SH-SY5Y (cell line): ENCODE data around the gene SLC5A5.

Source experiments
- GATA2 ChIP-seq: IDR thresholded peaks from 2 replicates; pipeline ENCODE4 v1.6.1; 2011; ENCODE audit warnings: mild to moderate bottlenecking, low read depth, low read length
- GATA3 ChIP-seq: IDR thresholded peaks from 2 replicates; pipeline ENCODE4 v1.6.1; 2011; ENCODE audit warnings: low read depth, mild to moderate bottlenecking, low read length, moderate library complexity

The SLC5A5 gene

GRCh38 chr19:17910791-17911360, 39.1 kb downstream of the SLC5A5 start:
- TF ChIP-seq GATA2, result no peak
- TF ChIP-seq GATA3, result no peak

- TF ChIP-seq GATA3, result no peak
- TF ChIP-seq GATA2, result no peak
Observed at GRCh38 chr19:17915940-17916593, 44.3 kb downstream of the SLC5A5 start.

GRCh38 chr19:17920527-17920926, 48.8 kb downstream of the SLC5A5 start:
- TF ChIP-seq GATA2, result no peak
- TF ChIP-seq GATA3, result no peak

GRCh38 chr19:17922138-17922537, 50.4 kb downstream of the SLC5A5 start:
- TF ChIP-seq GATA2 (no peak), GATA3 (no peak)

GRCh38 chr19:17926044-17926443, 54.3 kb downstream of the SLC5A5 start:
- no peak for TF ChIP-seq GATA2

GRCh38 chr19:17929056-17929455, 57.3 kb downstream of the SLC5A5 start:
- TF ChIP-seq GATA2, result no peak
- TF ChIP-seq GATA3, result no peak

- TF ChIP-seq GATA2 (no peak), GATA3 (no peak)
Observed at GRCh38 chr19:17931532-17932191, 59.9 kb downstream of the SLC5A5 start.

GRCh38 chr19:17932485-17933338, 61.0 kb downstream of the SLC5A5 start, which contains the start of gene CCDC124:
TSS of gene CCDC124 (plus strand) at chr19:17933015. CDS start at chr19:17936421, 3,406 bp downstream.
- TF ChIP-seq GATA3 (no peak), GATA2 (no peak)

GRCh38 chr19:17933414-17934129, 61.8 kb downstream of the SLC5A5 start:
- no peak for TF ChIP-seq GATA3
- no peak for TF ChIP-seq GATA2

- TF ChIP-seq GATA3 (no peak), GATA2 (no peak)
Observed at GRCh38 chr19:17936379-17936778, 64.6 kb downstream of the SLC5A5 start.

- TF ChIP-seq GATA2 (no peak), GATA3 (no peak)
Observed at GRCh38 chr19:17937371-17937900, 65.7 kb downstream of the SLC5A5 start.

GRCh38 chr19:17938092-17938845, 66.5 kb downstream of the SLC5A5 start:
- TF ChIP-seq GATA3 (no peak), GATA2 (no peak)

GRCh38 chr19:17942181-17942580, 70.4 kb downstream of the SLC5A5 start:
- TF ChIP-seq GATA3 (no peak), GATA2 (no peak)
